ENCODE results near the gene PRM1.
"Not testable (repeated sequence)": the region's sequence is repeated elsewhere in the genome, so short reads cannot be mapped to it uniquely, and the experiment has no call there.

Gene PRM1

GRCh38 chr16:11314309-11314894 lies 33.3 kb upstream of the PRM1 start:
- no peak for DNase-seq (ENCODE audit: low read depth, low spot score)

DNA sequence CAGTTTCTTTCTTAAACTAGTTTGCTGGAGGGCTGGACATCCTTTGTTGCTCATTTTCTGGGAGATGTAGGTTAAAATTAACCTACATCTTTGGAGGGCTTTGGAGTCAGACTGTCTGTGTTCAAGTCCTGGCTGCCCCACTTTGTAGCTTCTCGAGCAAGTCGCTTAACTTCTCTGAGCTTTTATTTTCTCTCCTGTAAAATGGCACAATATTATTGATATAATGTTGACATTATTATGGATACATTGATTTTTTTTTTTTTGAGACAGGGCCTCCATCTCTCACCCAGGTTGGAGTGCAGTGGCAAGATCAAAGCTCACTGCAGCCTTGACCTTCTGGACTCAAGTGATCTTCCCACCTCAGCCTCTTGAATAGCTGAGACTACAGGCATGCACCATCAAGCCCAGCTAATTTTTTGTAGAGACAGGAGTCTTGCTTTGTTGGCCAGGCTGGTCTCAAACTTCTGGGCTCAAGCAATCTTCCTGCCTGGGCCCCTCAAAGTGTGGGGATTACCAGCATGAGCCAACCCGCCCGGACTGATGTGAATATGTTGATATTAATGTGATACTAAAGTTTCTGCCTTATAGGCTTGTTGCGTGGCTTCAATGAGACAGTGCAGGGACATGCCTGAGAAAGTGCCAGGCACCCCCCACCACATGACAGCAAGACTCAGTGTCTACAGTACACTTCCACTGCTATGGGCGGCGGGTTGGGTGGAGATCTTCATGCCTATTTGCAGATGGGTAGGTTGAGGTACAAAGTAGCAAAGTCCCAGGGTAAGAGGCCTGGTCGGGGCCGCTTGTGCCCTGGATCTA lies 32.6 kb upstream of the PRM1 start:
- DNase-seq (ENCODE audit: low read depth, low spot score), result no peak

- no peak for DNase-seq (ENCODE audit: low read depth, low spot score)
Observed at GRCh38 chr16:11312718-11313492, 31.8 kb upstream of the PRM1 start.

- DNase-seq (ENCODE audit: low read depth, low spot score), result no peak
Observed at GRCh38 chr16:11310997-11311561, 29.9 kb upstream of the PRM1 start.

- DNase-seq (ENCODE audit: low read depth, low spot score), result no peak
Observed at GRCh38 chr16:11310634-11310977, 29.5 kb upstream of the PRM1 start.

DNA sequence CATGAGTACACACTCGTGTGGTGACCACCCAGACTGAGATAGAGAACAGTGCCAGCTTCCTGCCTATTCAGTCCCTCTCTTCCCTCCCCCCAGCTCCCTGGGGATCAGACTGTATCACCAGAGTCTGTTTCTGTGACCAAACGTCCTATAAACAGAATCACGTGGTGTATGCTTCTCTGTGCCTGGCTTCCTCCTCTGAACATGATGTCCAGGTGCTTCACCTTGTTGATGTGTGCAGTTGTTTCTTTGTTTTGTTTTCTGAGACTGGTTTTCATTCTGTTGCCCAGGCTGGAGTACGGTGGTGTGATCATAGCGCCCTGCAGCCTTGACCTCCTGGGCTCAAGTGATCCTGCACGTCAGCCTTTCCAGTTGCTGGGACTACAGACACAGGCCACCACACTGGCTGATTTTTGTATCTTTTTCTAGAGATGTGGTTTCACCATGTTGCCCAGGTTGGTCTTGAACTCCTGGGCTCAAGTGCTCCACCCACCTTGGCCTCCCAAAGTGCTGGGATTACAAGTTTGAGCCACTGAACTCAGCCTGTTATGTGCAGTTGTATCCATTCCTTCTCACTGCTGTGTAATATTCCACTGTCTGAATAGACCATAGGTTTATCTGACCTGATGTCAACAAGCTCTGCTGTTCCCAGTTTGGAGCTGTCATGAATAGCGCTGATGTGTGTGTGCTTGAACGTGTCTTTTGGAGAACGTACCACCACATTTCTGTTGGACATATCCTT lies 28.9 kb upstream of the PRM1 start:
- DNase-seq (ENCODE audit: low read depth, low spot score), result no peak

- DNase-seq (ENCODE audit: low read depth, low spot score), result no peak
Observed at GRCh38 chr16:11308493-11309283, 27.6 kb upstream of the PRM1 start.

GRCh38 chr16:11307639-11308492 lies 26.7 kb upstream of the PRM1 start:
- DNase-seq (ENCODE audit: low read depth, low spot score), result no peak

GRCh38 chr16:11306997-11307638 lies 26.0 kb upstream of the PRM1 start:
- no peak for DNase-seq (ENCODE audit: low read depth, low spot score)

GRCh38 chr16:11306381-11306780 lies 25.3 kb upstream of the PRM1 start:
- DNase-seq (ENCODE audit: low read depth, low spot score), result no peak

DNA sequence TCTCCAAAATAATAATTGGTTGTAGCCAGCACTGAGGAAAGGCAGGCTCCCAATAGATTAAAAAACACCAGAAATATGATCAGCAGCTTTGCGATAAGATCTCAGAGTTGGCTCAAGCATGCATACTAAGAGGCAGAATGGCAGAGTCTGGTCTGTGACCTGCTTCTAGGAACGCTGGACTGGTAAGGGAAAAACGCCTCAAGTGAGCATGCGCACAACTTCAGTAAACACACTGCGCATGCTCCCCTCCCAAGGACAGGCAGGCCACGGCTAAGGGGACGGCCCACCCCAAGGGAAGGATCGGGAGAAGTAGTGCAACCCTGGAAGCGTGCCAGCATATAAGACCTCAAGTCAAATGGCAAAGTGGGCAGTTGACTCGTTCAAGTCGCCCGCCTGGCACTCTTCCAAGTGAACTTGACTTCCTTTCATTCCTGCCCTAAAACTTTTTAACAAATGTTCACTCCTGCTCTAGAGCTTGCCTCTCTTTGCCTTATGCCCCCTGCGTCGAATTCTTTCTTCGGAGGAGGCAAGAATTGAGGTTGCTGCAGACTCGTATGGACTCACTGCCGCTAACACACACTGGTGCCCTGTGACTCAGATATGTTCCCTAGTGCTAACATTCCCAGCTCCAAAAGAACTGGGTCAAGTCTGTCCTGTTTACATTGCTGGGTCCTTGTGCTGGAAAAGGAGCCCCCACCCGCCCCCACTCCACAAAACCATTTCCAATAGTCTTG lies 22.4 kb upstream of the PRM1 start:
- DNase-seq (ENCODE audit: low read depth, low spot score), result no peak

- DNase-seq (ENCODE audit: low read depth, low spot score), result no peak
Observed at GRCh38 chr16:11302977-11303376, 21.8 kb upstream of the PRM1 start.

GRCh38 chr16:11301645-11302501 lies 20.7 kb upstream of the PRM1 start:
- no peak for DNase-seq (ENCODE audit: low read depth, low spot score)

DNA sequence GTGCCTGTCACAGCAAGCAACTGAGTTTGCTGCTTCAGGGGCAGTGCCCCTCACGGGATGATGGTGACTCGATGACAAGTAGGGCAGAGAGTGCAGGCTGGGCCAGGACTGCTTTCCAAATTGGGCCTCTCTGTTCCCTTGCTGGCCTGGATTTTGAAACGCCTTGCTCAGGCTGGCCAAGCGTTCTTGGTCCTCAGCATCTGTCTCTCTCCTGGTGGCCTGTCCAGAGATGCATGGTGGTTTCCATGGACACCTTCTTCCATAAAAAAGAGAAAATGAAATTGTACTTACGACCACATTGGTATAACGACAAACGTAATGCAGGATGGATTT lies 19.4 kb upstream of the PRM1 start:
- DNase-seq (ENCODE audit: low read depth, low spot score), result no peak

- no peak for DNase-seq (ENCODE audit: low read depth, low spot score)
Observed at GRCh38 chr16:11299865-11300559, 18.9 kb upstream of the PRM1 start.

GRCh38 chr16:11298950-11299547 lies 17.9 kb upstream of the PRM1 start:
- not testable (repeated sequence) for DNase-seq (ENCODE audit: low read depth, low spot score)

Data from iPS DF 19.7 (cell line).